Measurements from ENCODE around the gene EIF4A3.

DNA sequence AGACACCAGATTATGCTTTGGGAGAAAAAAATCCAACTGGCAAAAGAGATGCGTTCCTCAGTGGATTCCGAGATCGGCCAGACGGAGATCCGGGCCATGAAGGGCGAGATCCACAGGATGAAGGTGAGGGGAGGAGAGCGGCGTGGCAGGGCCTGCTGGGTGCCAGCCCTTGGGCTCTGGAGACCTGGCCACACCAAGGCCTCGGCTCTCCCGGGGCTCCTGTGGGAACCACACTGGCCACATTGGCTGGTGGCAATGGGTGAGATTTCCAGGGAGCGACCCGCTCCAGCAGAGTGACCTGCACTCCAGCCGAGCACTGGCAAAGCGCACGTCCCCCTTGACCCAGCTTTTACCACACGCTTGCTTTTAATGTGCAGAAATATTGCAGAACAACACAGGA is 57.2 kb downstream of the EIF4A3 start:
- TF ChIP-seq SIN3A (IDR thresholded peaks at IDR 0.05; ENCODE audit: borderline replicate concordance, low read depth, low read length), result no peak
- no peak for TF ChIP-seq GATA2 (CRISPR knock-in tag; IDR thresholded peaks at IDR 0.05)
- TF ChIP-seq, protein P1, sequence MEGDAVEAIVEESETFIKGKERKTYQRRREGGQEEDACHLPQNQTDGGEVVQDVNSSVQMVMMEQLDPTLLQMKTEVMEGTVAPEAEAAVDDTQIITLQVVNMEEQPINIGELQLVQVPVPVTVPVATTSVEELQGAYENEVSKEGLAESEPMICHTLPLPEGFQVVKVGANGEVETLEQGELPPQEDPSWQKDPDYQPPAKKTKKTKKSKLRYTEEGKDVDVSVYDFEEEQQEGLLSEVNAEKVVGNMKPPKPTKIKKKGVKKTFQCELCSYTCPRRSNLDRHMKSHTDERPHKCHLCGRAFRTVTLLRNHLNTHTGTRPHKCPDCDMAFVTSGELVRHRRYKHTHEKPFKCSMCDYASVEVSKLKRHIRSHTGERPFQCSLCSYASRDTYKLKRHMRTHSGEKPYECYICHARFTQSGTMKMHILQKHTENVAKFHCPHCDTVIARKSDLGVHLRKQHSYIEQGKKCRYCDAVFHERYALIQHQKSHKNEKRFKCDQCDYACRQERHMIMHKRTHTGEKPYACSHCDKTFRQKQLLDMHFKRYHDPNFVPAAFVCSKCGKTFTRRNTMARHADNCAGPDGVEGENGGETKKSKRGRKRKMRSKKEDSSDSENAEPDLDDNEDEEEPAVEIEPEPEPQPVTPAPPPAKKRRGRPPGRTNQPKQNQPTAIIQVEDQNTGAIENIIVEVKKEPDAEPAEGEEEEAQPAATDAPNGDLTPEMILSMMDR (IDR thresholded peaks at IDR 0.05), result no peak
- TF ChIP-seq, protein P2, sequence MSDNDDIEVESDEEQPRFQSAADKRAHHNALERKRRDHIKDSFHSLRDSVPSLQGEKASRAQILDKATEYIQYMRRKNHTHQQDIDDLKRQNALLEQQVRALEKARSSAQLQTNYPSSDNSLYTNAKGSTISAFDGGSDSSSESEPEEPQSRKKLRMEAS (IDR thresholded peaks at IDR 0.05; ENCODE audit: low read depth), result no peak
- no peak for TF ChIP-seq POLR2AphosphoS5 (IDR thresholded peaks at IDR 0.05; ENCODE audit: low read depth, low read length)
- TF ChIP-seq EP300 (IDR thresholded peaks at IDR 0.05; ENCODE audit: borderline replicate concordance in 1 of 2, low read depth in 1 of 2, low read length in 1 of 2), result no peak
- no peak for TF ChIP-seq TEAD4 (IDR thresholded peaks at IDR 0.05; ENCODE audit: borderline replicate concordance, insufficient read depth)
- TF ChIP-seq RCOR1 (IDR thresholded peaks at IDR 0.05; ENCODE audit: low read length), result no peak
- no peak for TF ChIP-seq NRF1 (IDR thresholded peaks at IDR 0.05; ENCODE audit: low read depth, low read length)
